AG04449 (cell line): ENCODE measurements around the gene IL31RA.

ENCODE experiments used
- CTCF ChIA-PET: fragments of 350-600 bp; formaldehyde crosslinking; extraction: SDS; loops from one replicate; lab custom pipeline; 2021; ENCODE audit warnings: antibody characterized with exemption; lab: Yijun Ruan, JAX
- POLR2A ChIA-PET: fragments of 400-600, 350-600 bp; formaldehyde crosslinking; extraction: SDS; loops from one replicate; lab custom pipeline; 2020; ENCODE audit warnings: antibody characterized with exemption, inconsistent platforms; lab: Yijun Ruan, JAX
- DNase-seq: peaks from one replicate; pipeline ENCODE4 v3.0.0-alpha.2; 2010; ENCODE audit warnings: low read depth, low spot score
- H3K4me3 ChIP-seq: 2 replicates; pipeline ENCODE4 v1.5.1; 2011; ENCODE audit warnings: low read depth, mild to moderate bottlenecking, control low read depth, low read length
- TF ChIP-seq, protein P1 (sequence below): IDR thresholded peaks from one replicate; pipeline ENCODE4 v1.5.1; 2011; ENCODE audit warnings: mild to moderate bottlenecking, moderate library complexity, low read length, control low read depth, inconsistent platforms; ENCODE audit not compliant: insufficient read depth; ENCODE audit errors: missing control alignments

IL31RA gene

DNA sequence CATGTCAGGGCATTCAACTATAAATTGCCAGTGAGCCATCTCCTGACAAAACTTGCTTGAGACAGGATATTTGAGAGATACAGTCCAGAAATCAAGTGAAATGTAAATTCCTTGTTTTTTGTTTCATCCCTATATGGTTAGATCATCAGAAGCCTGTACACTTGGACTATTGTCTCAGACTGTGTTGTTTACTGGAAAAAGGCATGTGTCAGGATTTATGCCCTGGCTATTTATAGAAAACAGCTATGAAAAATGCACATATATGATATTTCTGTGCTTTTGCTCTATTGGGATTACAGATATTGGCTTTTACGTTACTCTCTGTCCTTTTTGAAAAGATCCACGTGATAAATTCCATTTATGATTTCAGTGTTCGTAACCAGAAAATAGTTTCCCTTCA, 44.2 kb downstream of the IL31RA start:
- H3K4me3 ChIP-seq = no peak overlapping the region
- TF ChIP-seq, protein P1, sequence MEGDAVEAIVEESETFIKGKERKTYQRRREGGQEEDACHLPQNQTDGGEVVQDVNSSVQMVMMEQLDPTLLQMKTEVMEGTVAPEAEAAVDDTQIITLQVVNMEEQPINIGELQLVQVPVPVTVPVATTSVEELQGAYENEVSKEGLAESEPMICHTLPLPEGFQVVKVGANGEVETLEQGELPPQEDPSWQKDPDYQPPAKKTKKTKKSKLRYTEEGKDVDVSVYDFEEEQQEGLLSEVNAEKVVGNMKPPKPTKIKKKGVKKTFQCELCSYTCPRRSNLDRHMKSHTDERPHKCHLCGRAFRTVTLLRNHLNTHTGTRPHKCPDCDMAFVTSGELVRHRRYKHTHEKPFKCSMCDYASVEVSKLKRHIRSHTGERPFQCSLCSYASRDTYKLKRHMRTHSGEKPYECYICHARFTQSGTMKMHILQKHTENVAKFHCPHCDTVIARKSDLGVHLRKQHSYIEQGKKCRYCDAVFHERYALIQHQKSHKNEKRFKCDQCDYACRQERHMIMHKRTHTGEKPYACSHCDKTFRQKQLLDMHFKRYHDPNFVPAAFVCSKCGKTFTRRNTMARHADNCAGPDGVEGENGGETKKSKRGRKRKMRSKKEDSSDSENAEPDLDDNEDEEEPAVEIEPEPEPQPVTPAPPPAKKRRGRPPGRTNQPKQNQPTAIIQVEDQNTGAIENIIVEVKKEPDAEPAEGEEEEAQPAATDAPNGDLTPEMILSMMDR = no peak
- DNase-seq = no peak
- ChIA-PET POLR2A (no interaction called here), CTCF (interaction anchor here (1.2 to 1.6 kb wide), 2 partner anchors 13 to 16 kb away, joined by 3 to 4 read pairs; no protein-coding TSS in a partner anchor)

DNA sequence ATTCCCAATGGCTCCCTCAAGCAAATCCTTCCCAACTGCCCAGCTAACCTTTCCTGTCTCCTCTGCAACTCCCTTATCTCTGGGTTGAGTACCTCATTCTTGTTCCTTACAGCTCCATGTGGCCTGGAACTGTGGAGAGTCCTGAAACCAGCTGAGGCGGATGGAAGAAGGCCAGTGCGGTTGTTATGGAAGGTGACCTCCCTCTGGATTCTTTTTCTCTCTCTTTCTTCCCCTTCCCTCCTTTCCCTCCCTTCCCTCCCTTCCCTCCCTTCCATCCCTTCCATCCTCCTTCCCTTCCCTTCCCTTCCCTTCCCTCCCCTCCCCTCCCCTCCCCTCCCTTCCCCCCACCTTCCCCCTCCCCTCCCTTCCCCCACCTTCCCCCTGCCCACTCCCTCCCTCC, 45.1 kb downstream of the IL31RA start:
- H3K4me3 ChIP-seq = no peak overlapping the region
- CTCF ChIA-PET = interaction anchor here (1.2 to 1.6 kb wide), 2 partner anchors 14 to 15 kb away, joined by 3 to 4 read pairs; no protein-coding TSS in a partner anchor
- TF ChIP-seq, protein P1 = no peak
- no peak for DNase-seq
- POLR2A ChIA-PET = no interaction called here

DNA sequence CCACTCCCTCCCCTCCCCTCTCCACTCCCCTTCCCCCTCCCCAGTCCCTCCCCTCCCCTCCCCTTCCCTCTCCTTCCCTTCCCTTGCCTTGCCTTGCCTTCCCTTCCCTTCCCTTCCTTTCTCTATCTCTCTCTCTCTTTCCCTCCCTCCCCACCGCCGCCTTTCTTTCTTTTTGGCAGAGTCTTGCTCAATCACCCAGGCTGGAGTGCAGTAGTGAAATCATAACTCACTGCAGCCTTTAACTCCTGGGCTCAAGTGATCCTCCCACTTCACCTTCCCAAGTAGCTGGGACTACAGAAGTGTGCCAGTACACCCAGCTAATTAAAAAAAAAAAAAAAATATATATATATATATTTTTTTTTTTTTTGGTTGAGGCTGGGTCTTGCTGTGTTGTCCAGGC, 45.5 kb downstream of the IL31RA start:
- POLR2A ChIA-PET = no interaction called here
- DNase-seq = no peak
- no peak overlapping the region for H3K4me3 ChIP-seq
- TF ChIP-seq, protein P1 = no peak
- CTCF ChIA-PET = no interaction called here

DNA sequence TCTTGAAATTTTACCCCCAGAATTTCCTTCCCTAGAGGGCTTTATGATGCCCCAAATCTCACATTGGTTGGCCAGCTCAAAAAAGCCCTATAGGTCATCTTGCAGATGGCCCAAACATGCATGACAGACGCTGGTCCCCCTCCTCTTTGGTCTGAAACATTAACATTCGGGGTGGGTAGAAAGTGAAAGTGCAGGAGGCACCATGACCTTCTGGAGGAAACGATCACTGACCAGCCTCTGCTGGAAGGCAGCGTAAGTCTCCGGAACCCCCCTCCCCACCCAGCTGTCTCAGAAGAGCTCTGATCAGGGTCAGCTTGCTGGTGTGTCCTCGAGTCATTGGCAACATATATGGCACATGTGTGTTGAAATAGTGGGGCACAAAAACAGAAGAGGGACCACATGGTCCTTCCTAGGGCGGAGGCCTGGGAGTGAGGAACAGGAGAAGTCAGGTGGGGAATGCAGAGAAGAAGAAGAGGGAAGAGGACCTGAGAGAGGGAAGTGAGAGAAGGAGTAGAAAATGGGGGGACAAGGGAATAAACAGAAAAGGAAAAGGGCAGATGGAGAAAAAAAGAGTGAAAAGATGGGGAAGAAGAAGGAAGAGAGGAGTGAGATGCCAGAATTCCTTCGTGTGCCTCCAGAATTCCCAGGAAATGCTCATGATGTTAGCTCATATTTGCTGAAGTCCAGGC, 46.2 kb downstream of the IL31RA start:
- ChIA-PET POLR2A (interaction anchor here (0.6 to 0.9 kb wide), 2 partner anchors 44 to 665 kb away, joined by 3 read pairs; no protein-coding TSS in a partner anchor), CTCF (no interaction called here)
- DNase-seq = no peak
- TF ChIP-seq, protein P1 = no peak
- H3K4me3 ChIP-seq = peak overlapping the region; percentile 34

DNA sequence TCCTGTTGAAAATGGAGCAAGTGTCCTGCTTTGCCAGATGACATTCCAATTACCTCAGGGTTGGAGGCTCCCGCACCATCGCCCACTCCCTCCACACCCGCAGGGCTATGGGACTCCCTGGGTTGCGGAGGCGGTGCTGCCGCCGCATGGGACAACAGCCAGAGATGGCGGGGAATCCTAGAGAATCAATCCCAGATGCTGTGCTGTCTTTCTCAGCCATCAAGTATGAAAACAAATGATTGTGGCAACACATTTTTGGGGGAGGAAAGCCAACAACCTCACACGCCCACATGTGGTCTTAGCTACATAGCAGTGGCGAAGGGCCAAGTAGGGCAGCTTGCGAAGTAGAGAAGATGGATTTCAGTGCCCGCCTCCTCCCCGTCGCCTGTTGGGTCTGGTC, 46.7 kb downstream of the IL31RA start:
- ChIA-PET POLR2A (interaction anchor here (0.6 to 0.9 kb wide), 4 partner anchors 20 to 666 kb away, joined by 3 read pairs; no protein-coding TSS in a partner anchor), CTCF (no interaction called here)
- TF ChIP-seq, protein P1 = no peak
- peak overlapping the region; percentile 34 for H3K4me3 ChIP-seq
- DNase-seq = peak; percentile 96

DNA sequence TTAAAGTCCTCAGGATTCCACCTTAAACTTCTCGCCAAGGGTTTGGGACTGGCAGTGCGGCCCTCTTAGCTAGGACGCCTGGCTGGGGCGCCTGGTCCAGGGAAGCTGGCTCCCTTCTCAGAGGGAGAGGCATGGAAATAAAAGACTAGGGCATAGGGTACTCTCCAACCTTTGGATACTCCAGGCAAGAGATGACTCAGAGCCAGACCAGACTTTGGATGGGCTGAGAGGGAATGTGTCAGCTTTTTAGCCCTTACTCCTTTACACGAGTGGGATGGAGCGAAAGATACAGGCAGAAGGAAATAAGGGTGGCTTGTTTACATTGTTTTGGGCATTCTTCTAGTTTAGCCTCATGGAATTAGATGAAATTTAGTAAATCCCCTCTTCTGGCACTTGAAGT, 48.2 kb downstream of the IL31RA start:
- DNase-seq = no peak
- H3K4me3 ChIP-seq = no peak overlapping the region
- ChIA-PET CTCF (no interaction called here), POLR2A (no interaction called here)
- TF ChIP-seq, protein P1 = no peak
